GM04504 (cell line): ENCODE measurements around the gene FERMT2.

Source experiments
- DNase-seq: peaks from one replicate; pipeline ENCODE4 v3.0.0-alpha.2; 2012; ENCODE audit warnings: low read depth

Gene FERMT2, protein sequence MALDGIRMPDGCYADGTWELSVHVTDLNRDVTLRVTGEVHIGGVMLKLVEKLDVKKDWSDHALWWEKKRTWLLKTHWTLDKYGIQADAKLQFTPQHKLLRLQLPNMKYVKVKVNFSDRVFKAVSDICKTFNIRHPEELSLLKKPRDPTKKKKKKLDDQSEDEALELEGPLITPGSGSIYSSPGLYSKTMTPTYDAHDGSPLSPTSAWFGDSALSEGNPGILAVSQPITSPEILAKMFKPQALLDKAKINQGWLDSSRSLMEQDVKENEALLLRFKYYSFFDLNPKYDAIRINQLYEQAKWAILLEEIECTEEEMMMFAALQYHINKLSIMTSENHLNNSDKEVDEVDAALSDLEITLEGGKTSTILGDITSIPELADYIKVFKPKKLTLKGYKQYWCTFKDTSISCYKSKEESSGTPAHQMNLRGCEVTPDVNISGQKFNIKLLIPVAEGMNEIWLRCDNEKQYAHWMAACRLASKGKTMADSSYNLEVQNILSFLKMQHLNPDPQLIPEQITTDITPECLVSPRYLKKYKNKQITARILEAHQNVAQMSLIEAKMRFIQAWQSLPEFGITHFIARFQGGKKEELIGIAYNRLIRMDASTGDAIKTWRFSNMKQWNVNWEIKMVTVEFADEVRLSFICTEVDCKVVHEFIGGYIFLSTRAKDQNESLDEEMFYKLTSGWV

DNA sequence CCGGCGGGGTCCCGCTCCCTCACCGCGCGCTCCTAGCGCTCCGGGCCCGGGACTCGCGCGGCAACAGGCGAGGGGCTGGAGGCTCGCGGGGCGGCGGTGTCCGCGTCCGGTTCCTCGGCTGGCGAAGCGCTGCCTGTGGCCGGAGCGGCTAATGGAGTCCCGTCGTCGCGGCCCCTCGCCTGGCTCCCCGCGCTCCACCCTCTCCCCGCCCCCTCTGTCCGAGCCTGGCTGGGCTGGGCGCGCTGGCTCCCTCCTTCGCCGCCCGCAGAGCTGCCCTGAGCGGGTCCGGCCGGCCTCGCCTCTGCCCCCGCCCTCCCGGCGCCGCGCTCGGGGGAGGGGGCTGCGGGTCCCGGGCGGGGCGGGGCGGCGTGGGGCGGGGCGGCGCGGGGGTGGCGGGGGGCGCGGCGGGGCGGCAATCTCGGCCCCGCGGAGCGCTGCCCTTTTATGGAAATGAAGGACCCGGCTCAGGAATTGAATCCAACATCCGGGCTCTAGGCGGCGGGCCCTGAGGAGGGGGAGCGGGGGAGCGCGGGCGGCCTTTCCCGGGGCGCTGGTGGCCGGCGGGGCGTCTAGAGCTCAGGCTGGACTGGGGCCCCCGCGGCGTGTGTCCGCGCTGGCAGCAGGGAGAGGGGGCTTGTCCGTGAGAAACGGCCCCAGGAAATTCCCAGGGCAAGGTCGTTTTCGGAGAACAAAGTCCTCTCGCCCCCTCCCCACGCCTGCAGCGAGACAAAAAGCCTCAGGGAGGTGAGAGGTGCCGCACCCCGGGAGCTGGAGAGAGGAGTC lies at the start of gene FERMT2:
FERMT2 (minus strand) TSS at position 153 of the 783 bp plus-strand sequence. CDS start 482 bp downstream, outside the sequence.
- DNase-seq: peak; percentile 77

DNA sequence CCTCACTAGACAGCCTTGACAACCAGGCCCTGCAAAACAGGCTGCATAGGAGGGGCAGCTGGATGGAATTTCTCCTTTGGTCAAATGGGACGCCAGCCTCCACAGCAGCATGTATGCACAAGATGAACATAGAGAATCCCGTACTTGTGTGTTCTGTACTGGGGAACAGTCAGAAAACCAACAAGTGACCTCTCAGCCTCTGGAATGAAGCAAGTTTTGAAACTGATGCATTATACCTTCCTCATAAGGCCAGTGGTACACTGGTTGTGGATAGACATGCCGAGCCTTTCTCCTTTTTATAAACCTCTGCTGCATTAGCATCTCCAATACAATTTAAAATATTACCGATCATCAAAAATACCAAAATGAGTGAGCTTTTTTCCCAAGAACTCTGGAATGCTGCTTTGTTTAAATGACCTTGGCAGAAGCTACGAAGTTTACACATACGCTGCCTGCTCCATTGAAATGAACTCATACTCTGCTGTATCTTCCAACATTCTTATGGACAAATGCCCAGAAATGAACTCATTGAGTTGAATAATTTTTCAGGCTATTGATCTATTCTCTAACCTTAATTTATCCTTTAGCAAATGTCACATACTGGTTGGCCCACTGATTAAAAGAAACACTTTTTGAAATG lies 47.6 kb upstream of the FERMT2 start:
- peak; percentile 69 for DNase-seq

DNA sequence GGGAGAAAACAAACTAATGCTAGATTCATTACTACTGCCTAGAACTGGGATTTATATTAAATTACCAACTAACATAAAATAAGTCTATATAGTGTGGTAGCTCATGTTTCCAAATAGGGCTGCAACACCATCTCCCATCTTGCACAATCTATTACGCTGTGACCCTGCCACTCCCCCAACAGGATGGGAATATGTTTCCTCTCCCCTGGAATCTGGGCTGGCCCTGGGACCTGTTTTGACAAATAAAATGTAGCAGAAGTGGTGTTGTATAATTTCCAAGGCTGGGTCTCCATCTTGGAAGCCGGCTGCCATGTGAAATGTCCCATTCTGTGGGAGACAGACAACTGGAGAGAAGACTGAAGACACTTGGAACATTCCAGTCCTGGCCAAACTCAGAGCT lies 45.6 kb upstream of the FERMT2 start:
- no peak for DNase-seq

DNA sequence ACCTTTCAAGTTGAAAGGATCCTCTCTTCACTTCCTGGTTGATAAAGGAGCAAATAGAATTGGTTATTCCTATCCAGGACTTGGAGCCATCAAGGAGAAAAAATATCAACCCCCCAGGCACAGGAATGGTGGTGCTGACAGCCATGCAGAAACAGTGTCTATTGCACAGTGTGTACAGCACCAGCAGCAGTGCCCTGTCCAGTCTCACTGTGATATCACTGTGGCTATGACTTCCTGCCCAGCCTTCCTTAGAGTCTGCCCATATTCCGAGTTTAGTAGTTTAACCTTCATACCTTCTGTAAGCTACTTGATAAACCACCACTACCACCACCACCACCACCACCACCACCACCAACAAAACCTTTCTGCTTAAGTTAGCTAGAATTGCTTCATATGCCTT lies 45.1 kb upstream of the FERMT2 start:
- DNase-seq: no peak

DNA sequence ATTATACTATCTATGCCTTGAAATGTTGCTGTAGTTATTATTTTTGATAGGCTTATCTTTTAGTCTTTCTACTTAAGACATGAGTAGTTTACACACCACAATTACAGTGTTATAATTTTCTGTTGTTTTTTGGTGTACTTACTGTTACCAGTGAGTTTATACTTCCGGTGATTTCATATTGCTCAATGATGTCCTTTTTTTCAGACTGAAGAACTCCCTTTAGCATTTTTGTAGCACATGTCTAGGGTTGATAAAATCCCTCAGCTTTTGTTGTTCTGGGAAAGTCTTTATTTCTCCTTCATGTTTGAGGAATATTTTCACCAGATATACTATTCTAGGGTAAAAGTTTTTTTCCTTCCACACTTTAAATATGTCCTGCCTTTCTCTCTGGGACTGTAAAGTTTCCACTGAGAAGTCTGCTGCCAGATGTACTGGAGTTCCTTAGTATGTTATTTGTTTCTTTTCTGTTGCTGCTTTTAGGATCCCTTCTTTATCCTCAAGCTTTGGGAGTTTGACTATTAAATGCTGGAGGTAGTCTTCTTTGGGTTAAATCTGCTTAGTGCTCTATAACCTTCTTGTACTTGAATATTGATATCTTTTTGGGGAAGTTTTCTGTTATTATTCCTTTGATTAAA lies 41.5 kb upstream of the FERMT2 start:
- no peak for DNase-seq

DNA sequence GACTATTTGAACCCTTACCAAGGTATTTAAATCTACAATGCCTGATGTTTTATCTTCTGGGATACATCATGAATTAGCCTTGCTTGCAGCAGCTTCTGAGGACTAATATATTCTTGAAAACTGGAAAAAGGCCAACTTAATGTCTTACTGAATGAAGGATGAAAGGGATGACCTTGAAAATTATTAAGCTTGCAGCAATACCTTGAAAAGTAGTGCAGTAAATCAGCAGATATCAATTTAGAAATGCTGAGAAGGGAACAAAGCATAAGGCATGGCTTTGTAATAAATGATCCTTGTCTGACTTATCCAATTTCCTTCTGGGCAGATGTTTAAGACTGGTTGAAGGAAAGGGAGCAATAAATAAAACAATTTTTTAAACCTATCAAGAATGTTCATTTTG lies 37.3 kb upstream of the FERMT2 start:
- DNase-seq: no peak

DNA sequence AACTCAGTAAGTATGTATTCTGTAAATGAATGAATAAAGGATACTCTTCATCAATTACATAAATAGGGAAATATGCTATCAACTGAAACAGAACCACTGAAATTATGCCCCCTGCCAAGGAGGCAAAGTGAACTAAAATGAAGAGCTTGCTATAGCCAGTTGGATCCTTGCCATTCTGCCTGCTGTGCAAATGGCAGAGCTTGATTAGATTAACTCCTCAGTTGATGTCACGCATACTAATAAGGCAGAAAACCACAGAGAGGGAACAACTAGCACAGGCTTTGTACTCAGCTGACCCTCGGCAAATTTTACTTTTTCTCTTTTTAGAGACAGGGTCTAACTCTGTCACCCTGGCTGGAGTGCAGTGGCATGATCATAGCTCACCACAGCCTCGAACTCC lies 36.7 kb upstream of the FERMT2 start:
- no peak for DNase-seq

DNA sequence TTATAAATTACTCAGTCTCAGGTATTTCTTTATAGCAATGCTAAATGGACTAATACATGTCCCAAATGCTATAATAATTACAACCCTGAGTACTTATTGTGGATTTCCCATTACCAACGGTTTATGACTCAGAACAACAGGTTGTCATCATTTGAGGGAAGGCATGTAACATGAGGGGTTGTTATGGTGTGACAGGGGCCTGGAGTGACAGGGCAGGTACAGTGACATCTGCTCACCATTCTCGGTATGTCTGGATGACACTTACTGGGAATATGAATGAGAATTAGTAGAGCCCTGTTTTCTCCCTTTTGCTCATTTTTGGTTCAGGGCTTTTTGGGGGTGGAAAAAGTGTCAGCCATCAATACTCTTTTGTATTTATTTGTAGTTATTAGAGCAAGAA lies 36.2 kb upstream of the FERMT2 start:
- DNase-seq: no peak

DNA sequence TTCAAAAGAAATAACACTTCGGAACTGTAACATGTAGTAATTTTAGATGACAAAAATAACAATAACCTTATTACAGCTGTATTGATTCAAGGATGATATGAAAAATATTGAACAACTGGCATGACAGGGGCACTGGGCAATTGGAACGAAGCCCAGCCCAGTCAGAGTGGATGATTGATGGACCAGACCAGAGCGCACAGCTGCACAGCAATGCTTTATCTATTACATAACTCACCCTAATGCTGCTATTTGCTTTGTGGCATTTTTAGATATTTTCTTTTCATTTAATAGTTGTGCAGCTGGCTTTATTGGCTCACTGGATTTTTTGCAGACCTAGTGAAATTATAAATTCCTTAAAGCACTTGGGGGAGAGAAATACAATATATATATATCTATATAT lies 26.9 kb upstream of the FERMT2 start:
- DNase-seq: no peak

DNA sequence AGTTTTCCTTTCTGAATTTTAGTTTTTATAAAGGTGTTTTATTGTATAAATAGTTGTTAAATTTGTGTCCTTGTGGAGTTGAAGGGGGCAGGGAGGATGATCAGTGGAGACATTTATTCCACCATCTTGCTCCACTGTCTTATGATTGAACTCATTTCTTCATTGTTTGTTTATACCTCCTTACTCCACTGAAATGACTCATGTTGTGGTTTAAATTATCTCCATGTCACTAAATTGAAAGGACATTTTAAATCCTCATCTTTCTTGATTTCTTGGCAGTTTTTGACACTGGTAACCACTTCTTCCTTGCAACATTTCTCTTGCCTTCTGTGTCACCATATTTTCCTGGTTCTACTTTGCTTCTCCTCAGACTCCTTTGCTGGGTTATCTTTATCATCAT lies 23.6 kb upstream of the FERMT2 start:
- no peak for DNase-seq

DNA sequence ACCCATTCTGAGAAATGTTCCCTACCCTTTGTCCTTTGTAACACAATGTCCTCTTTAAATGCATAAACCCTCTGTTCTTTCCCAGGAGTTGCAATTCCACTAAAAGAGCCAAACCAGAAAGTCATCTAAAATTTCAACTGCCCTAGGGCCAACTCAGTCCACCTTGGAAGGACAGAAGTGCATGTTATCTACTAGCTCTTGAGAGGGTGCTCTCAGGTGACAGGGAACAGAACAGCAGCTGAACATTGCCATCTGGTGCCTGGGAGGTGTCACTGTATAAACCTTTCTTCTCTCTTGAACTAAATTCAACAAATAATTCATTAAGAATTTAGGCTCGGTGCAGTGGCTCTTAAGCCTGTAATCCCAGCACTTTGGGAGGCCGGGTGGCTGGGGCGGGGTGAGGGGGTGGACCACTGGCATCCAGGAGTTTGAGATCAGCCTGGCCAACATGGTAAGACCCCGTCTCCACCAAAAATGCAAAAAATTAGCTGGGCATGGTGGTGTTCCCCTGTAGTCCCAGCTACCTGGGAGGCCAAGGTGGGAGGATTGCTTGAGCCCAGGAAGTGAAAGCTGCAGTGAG lies 10.3 kb upstream of the FERMT2 start:
- peak; percentile 17 for DNase-seq

DNA sequence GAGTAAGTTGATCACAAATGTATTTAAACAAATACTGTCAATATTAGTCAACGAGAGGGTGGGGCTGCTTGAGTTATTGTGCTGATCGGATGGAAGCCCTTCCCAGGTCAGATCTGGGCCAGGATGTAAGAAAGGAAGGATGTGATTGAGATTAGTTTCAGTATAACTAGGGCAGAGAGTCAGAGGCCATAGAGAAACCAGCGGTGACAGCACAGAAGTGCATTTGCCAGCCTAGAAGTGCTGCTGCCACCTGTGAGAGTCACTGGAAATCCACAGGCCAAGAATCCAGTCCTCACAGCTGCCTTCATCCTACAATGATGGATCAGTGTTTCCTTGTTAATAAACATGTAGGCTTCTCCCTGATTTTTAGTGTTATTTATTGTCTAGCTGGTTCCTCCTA lies 9.8 kb upstream of the FERMT2 start:
- DNase-seq: no peak

DNA sequence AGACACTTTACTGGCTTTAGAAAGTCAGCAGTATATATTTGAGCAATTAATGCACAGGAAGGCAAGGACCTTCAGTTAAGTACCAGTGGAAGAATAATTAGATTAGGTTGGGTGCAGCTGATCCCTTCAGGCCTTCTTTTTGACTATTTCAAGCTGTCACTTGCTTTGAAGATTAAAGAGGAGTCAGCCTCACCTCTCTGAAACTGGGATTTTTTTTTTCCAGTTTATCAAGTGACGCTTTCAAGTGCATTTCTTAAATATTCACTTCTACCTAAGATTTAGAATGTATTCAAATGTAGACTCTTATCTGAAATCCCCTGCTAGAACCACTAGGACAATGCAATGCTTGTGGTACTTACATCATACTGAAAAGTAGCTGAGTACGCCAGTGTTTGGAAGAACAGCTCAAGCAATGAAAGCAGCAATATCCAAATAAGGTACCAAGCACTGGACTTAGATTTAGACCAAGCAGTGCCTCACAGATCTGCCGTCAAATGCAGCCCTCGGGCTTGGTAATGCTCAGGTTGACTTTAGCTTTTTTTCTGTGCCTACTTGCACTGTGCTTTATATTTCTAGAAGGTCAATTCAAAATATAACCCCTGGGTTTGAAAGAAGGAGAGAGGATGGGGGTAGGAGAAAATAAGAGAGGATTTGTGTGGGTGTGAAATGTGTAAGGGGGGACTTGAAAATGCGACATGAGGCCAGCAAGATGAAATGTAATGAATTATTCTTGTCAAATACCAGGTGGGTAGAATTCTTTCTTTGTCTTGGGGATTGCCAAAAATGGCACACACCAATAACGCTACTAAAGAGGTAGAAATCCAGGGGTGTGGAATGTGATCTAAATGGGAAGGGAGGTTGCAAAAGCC lies 3.7 kb upstream of the FERMT2 start:
- DNase-seq: no peak

DNA sequence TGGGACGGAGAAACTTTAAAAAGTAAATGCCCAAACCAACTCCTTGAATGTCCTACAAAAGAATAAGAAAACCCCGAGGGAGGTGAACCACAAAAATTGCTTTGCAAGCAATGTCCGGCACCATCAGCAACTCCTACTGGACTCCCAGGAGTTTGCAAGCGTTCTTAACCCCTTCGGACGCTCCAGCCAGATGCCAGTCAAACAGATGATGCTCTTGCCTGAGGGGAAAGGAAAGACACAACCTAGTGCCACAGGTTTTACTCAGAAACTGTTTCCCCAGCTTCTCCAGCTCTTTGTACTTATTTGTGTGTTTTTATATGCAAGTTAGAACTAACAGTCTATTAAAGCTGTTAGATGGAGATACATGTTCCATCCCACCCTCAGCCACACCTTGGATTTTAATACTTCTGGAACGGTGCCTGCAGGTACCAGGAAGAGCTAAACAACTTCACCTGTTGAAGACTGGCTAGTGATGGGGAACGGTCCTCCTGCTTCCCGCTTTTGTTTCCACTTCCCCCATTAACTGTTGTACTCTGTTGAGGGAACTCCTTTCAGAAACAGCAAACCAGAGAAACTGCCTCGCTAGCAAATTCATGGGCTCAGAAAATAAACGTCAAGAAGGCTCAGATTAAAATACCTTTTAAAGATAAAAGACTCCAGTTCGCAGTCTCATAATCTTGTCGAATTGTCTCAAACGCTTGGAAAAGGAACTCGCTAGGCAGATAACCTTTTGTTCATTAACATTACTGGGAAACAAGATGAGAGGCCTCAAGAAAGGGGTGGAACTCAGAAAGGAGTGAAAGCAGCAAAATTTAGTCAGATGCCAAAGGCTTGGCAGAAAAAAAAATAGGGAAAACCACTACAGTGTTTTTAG lies 1.1 kb upstream of the FERMT2 start:
- peak; percentile 59 for DNase-seq

DNA sequence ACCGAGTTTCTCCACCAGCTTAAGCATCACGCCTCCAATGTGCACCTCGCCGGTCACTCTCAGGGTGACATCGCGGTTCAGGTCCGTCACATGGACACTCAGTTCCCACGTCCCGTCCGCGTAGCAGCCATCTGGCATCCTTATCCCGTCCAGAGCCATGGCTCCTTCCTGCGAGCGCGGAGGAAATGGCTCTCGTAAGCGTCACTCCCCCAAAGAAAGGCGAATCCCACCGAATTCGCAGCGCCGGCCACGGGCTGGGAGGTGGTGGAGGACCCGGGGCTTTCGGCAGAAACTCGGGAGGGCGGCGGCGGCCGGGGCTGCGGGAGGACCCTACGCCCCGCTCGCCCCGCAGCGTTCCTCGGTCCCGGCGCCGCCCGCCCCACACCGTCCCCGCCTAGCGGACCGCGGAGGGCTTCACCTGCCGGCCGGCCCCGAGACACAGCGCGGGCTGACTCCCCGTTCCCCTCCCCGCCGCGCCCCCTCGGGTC lies 396 bp downstream of the FERMT2 start:
- DNase-seq: no peak

DNA sequence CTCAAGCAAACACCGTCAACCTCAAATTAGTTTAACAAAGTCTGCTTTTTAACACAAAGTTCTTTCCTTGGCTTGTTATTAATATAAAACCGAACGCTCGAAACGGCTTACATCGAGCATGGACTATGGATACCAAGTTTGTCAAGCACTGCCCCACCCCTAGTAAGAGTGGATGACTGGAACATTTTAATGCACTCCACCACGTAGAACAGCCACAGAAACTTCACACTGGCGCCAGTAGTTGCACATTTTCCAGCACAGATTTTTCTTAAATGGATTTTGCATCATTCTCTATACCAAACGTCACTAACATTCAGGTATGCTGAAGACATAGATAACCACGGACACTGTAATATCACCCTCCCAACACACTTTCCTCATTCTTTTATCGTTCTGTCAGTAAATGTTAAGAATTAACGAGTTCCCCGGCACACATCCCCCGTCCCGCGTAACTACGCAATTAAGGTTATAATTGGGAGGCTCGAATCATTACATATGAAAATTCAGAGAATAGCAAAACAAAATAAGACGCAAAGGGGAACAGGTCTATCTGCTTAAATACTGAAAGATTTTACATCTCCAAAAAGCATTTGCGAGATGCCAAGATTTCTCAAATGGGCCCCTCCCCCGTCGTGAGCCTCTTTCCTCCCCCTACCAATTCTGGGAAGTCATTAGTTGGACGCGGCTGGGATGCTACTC lies 990 bp downstream of the FERMT2 start:
- DNase-seq: no peak

DNA sequence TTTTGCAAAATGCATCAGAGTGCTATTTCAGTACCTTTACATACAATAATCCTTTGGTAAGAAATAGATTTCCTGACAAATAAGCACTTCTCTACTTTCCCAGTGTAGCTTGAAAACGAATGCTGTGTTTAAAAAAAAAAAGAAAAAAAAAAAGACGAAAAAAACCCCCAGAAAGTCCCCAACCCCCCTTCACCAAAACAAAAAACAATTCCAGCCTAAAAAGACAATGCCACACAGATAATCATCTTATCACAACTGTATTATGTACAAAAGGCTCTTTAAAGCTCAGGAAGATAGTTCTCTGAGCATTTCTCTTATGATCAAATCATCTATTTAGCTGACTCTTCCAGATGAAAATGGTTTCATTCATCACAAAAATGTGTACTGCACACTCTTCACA lies 1.6 kb downstream of the FERMT2 start:
- no peak for DNase-seq

DNA sequence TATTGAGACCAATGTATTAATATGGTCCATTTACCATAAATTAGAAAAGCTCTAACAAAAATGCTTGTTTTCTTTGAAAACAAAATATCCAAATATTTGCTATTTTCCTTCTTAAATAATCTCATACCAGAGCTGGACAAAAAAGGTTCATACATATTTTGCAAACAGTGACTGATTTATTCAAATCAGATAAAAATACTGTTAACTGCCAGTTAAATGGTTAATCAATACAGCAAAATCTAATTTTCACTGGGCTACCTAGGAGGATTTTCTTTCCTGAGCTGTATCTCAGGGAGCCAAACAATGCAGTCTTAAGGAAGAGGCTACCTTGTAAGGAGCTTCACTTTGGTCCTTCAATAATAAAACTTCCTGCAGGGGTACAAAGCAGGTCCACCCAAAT lies 2.0 kb downstream of the FERMT2 start:
- DNase-seq: no peak

DNA sequence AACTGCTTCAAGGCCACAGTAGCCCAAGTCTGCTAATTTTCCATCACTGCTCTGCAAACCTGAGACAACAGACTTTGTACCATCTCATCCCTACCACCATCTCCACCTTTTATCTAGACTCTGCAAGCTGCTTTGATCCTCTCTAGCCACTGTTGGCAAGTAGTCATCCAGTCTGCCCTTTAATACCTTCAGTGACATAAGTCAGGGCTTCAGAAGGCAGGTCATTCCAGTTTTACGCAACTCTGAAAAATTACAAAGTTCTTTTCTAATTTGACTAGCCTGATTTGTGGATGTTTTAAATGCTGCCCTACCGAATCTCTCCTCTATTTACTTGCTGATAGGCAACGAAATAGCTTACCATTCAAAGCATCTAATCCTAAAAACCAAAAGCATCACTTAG lies 2.8 kb downstream of the FERMT2 start:
- no peak for DNase-seq
